H1 (cell line): Measurements from ENCODE around the gene CPZ. TPM values are rescaled to one million over a fixed set of nuclear protein-coding genes. Genes with fewer than 3 reads are reported as not detected.
A peak's percentile ranks its signal among the peaks of the same experiment; 100 is the strongest.

ENCODE experiments used
- CTCF ChIA-PET: fragments of 300-600 bp; sonication (Branson Sonifier 250); formaldehyde crosslinking; loops from one replicate; lab custom pipeline; 2021; ENCODE audit not compliant: partially characterized antibody; lab: Charles Lee
- POLR2A ChIA-PET: fragments of 300-600 bp; sonication (Branson Sonifier 250); formaldehyde crosslinking; loops from one replicate; lab custom pipeline; 2021; ENCODE audit warnings: inconsistent platforms; ENCODE audit not compliant: partially characterized antibody; lab: Charles Lee
- DNase-seq, 2 experiments: peaks; one replicate each; pipeline versions ENCODE4 v3.0.0 to v3.0.0-alpha.2; 2010 to 2022; ENCODE audit warnings: low spot score in 2 of 2, low read depth in 1 of 2, mixed read lengths in 1 of 2
- FAIRE-seq: peaks from 2 replicates; lab custom pipeline; 2011; peaks lifted over from hg19 to GRCh38; lab: Jason Lieb, UNC
- H2AFZ ChIP-seq: 2 replicates; pipeline ENCODE4 v1.8.1; 2012; ENCODE audit warnings: low read length, inconsistent platforms
- H2AK5ac ChIP-seq: 2 replicates; pipeline ENCODE4 v1.6.1; 2013; ENCODE audit warnings: low read depth, low read length
- H2BK120ac ChIP-seq: replicated peaks from 2 replicates; pipeline ENCODE3; 2013; ENCODE audit warnings: low read depth, low read length, inconsistent platforms
- H2BK12ac ChIP-seq: 2 replicates; pipeline ENCODE4 v1.6.1; 2013; ENCODE audit warnings: low read depth, low read length
- H2BK15ac ChIP-seq: 2 replicates; pipeline ENCODE4 v1.6.1; 2013; ENCODE audit warnings: low read length
- H2BK20ac ChIP-seq: 2 replicates; pipeline ENCODE4 v1.6.1; 2013; ENCODE audit warnings: low read length
- H2BK5ac ChIP-seq: 2 replicates; pipeline ENCODE4 v1.6.1; 2013; ENCODE audit warnings: low read depth, low read length
- H3K14ac ChIP-seq: 2 replicates; pipeline ENCODE4 v1.6.1; 2013; ENCODE audit warnings: inconsistent platforms; ENCODE audit not compliant: insufficient read length
- H3K18ac ChIP-seq: 2 replicates; pipeline ENCODE4 v1.6.1; 2013; ENCODE audit warnings: low read length; ENCODE audit errors: extremely low read depth
- H3K23ac ChIP-seq: 2 replicates; pipeline ENCODE4 v1.6.1; 2013; ENCODE audit warnings: inconsistent platforms; ENCODE audit not compliant: insufficient read length
- H3K23me2 ChIP-seq: 2 replicates; pipeline ENCODE4 v1.6.1; 2013; ENCODE audit warnings: low read depth, low read length
- H3K27ac ChIP-seq: 2 replicates; pipeline ENCODE4 v1.6.1; 2011; ENCODE audit warnings: low read depth, low read length, inconsistent platforms
- H3K27me3 ChIP-seq, 4 experiments: replicated peaks in 1 of 4; 1 replicate in 1 of 4; 2 replicates in 3 of 4; pipeline versions ENCODE4 v1.6.1 to v1.8.1; 2011 to 2013; ENCODE audit warnings: low read length in 3 of 4, mild to moderate bottlenecking in 3 of 4, inconsistent platforms in 2 of 4, mixed read lengths in 2 of 4, moderate library complexity in 1 of 4; ENCODE audit not compliant: control insufficient read depth in 3 of 4, insufficient read depth in 3 of 4; ENCODE audit errors: extremely low read depth in 1 of 4
- H3K36me3 ChIP-seq, 4 experiments: 2 replicates each; pipeline versions ENCODE4 v1.6.1 to v1.8.1; 2011 to 2013; ENCODE audit warnings: mild to moderate bottlenecking in 4 of 4, low read length in 3 of 4, moderate library complexity in 2 of 4, control low read depth in 1 of 4, inconsistent platforms in 1 of 4; ENCODE audit not compliant: insufficient read depth in 4 of 4, control insufficient read depth in 2 of 4
- H3K4ac ChIP-seq: replicated peaks from 2 replicates; pipeline ENCODE3; 2013; ENCODE audit warnings: low read length, low read depth, mixed read lengths, inconsistent platforms; ENCODE audit not compliant: insufficient read length
- H3K4me1 ChIP-seq, 4 experiments: replicated peaks in 1 of 4; 1 replicate in 1 of 4; 2 replicates in 3 of 4; pipeline versions ENCODE4 v1.6.1 to v1.8.1; 2011 to 2013; ENCODE audit warnings: low read length in 3 of 4, inconsistent platforms in 2 of 4, mixed read lengths in 1 of 4; ENCODE audit not compliant: insufficient read depth in 4 of 4, control insufficient read depth in 3 of 4
- H3K4me2 ChIP-seq, 2 experiments: 2 replicates each; pipeline versions ENCODE4 v1.6.1 to v1.8.1; 2011 to 2013; ENCODE audit warnings: low read depth in 2 of 2, low read length in 2 of 2, control low read depth in 1 of 2, inconsistent platforms in 1 of 2, mild to moderate bottlenecking in 1 of 2; ENCODE audit not compliant: insufficient read depth in 1 of 2
- H3K4me3 ChIP-seq, 4 experiments: fragments of 200-600, 300-600 bp in 1 of 4; sonication (generic), shearing (Covaris generic), sonication (Bioruptor Twin) in 1 of 4; 2 replicates each; pipeline versions ENCODE4 v1.5.1 to v1.8.1; 2011 to 2016; ENCODE audit warnings: low read length in 4 of 4, low read depth in 3 of 4, control low read depth in 2 of 4, inconsistent platforms in 2 of 4, mild to moderate bottlenecking in 2 of 4, mixed read lengths in 1 of 4, moderate library complexity in 1 of 4; ENCODE audit not compliant: insufficient read depth in 2 of 4; ENCODE audit errors: extremely low read depth in 1 of 4
- H3K56ac ChIP-seq: replicated peaks from 2 replicates; pipeline ENCODE3; 2013; ENCODE audit warnings: low read depth, mild to moderate bottlenecking, mixed read lengths, low read length, inconsistent platforms; ENCODE audit not compliant: insufficient read length
- H3K79me1 ChIP-seq: 2 replicates; pipeline ENCODE4 v1.6.1; 2013; ENCODE audit warnings: low read depth, low read length, control low read depth
- H3K79me2 ChIP-seq, 2 experiments: 2 replicates each; pipeline versions ENCODE4 v1.6.1 to v1.8.1; 2012 to 2013; ENCODE audit warnings: low read length in 2 of 2, mild to moderate bottlenecking in 2 of 2, inconsistent platforms in 1 of 2; ENCODE audit not compliant: insufficient read depth in 2 of 2, control insufficient read depth in 1 of 2
- H3K9ac ChIP-seq, 4 experiments: replicated peaks in 1 of 4; 1 replicate in 1 of 4; 2 replicates in 3 of 4; pipeline versions ENCODE4 v1.6.1 to v1.8.1; 2011 to 2013; ENCODE audit warnings: low read depth in 3 of 4, low read length in 3 of 4, control low read depth in 2 of 4, mild to moderate bottlenecking in 2 of 4, moderate library complexity in 2 of 4, inconsistent platforms in 1 of 4; ENCODE audit errors: extremely low read depth in 1 of 4
- H3K9me3 ChIP-seq, 2 experiments: 2 replicates each; pipeline versions ENCODE4 v1.6.1 to v1.8.1; 2012 to 2013; ENCODE audit warnings: mild to moderate bottlenecking in 2 of 2, moderate library complexity in 2 of 2, control low read depth in 1 of 2, inconsistent platforms in 1 of 2, low read depth in 1 of 2, low read length in 1 of 2, mixed read lengths in 1 of 2; ENCODE audit not compliant: insufficient read depth in 2 of 2
- H4K20me1 ChIP-seq, 2 experiments: replicated peaks in 1 of 2; 2 replicates each; pipeline versions ENCODE3 to v1.8.1; 2011 to 2013; ENCODE audit warnings: inconsistent platforms in 2 of 2, low read length in 2 of 2, mild to moderate bottlenecking in 1 of 2; ENCODE audit not compliant: insufficient read depth in 2 of 2, control insufficient read depth in 1 of 2
- H4K5ac ChIP-seq: 2 replicates; pipeline ENCODE4 v1.6.1; 2013; ENCODE audit warnings: low read length, low read depth, mixed read lengths, inconsistent platforms; ENCODE audit not compliant: insufficient read length
- H4K8ac ChIP-seq: 2 replicates; pipeline ENCODE4 v1.8.0; 2013; ENCODE audit warnings: mild to moderate bottlenecking, moderate library complexity, low read length, inconsistent platforms; ENCODE audit not compliant: insufficient read depth; ENCODE audit errors: extremely low read depth
- H4K91ac ChIP-seq: replicated peaks from 2 replicates; pipeline ENCODE3; 2013; ENCODE audit warnings: low read length, mixed read lengths, inconsistent platforms; ENCODE audit not compliant: insufficient read length
- ASH2L ChIP-seq: fragments of 200-600, 300-600 bp; sonication (generic); IDR thresholded peaks from one replicate; pipeline ENCODE4 v1.7.1; 2017; ENCODE audit warnings: low read length
- CREB1 ChIP-seq: IDR thresholded peaks from 2 replicates; pipeline ENCODE4 v1.6.1; 2012; ENCODE audit warnings: inconsistent platforms
- JUND ChIP-seq: IDR thresholded peaks from 2 replicates; pipeline ENCODE4 v1.6.1; 2011; ENCODE audit warnings: mild to moderate bottlenecking, improper control_type of control experiment, low read length
- MAFK ChIP-seq: IDR thresholded peaks from 2 replicates; pipeline ENCODE4 v1.6.1; 2012; ENCODE audit warnings: low read depth, mild to moderate bottlenecking, improper control_type of control experiment, low read length
- RNF2 ChIP-seq: fragments of 200-900, 300-1000 bp; sonication (generic); IDR thresholded peaks from 2 replicates; pipeline ENCODE4 v1.7.1; 2016; ENCODE audit warnings: borderline replicate concordance, low read depth, mild to moderate bottlenecking, antibody characterized with exemption, low read length; ENCODE audit not compliant: poor library complexity, severe bottlenecking; ENCODE audit errors: missing control alignments
- SIRT6 ChIP-seq: IDR thresholded peaks from one replicate; pipeline ENCODE4 v1.7.1; 2012; ENCODE audit warnings: low read length, inconsistent platforms
- TEAD4 ChIP-seq: IDR thresholded peaks from 2 replicates; pipeline ENCODE4 v1.6.1; 2012; ENCODE audit warnings: low read depth, low read length, inconsistent platforms, mixed read lengths
- WGBS, 2 experiments: shearing (Covaris generic) in 1 of 2; methylation state at CpG; one replicate each; pipeline versions ENCODE4 v1.1.6 to v1.1.7; 2013 to 2015; ENCODE audit warnings: low lambda C conversion rate in 2 of 2, mixed read lengths in 2 of 2, inconsistent platforms in 1 of 2, low coverage in 1 of 2, missing lambda C conversion rate in 1 of 2; ENCODE audit not compliant: insufficient replicate concordance in 2 of 2, insufficient coverage in 1 of 2, insufficient read length in 1 of 2; ENCODE audit errors: extremely low coverage in 1 of 2, missing lambda C conversion rate in 1 of 2; 5-methylcytosine and 5-hydroxymethylcytosine counted together
- long read RNA-seq, 2 experiments: library from RNA in 1 of 2; library from capped mRNA in 1 of 2; stranded (forward); transcript quantifications; one replicate each; pipeline ENCODE4 v2.0.0, GENCODE V29; 2021; ENCODE audit warnings: inconsistent platforms in 1 of 2
- polyA minus RNA-seq, 3 experiments: library from RNA; depleted of rRNA, polyadenylated mRNA; stranded (reverse); fragments of >200 nt; gene quantifications; 1 replicate in 2 of 3; 2 replicates in 1 of 3; pipeline ENCODE4 v1.2.3, GENCODE V29; 2011
- polyA plus RNA-seq, 7 experiments: library from polyadenylated mRNA; depleted of rRNA in 3 of 7; stranded (reverse) in 5 of 7; unstranded in 2 of 7; fragments of >200 nt in 5 of 7; fragments of 200-250 nt in 2 of 7; gene quantifications; 1 replicate in 5 of 7; 2 replicates in 1 of 7; 4 replicates in 1 of 7; pipeline versions ENCODE4 v1.2.1 to v1.2.3, GENCODE V29; 2011 to 2013; ENCODE audit warnings: missing spikeins in 2 of 7, mixed read lengths in 2 of 7
- total RNA-seq: library from RNA; stranded (reverse); fragmentation: NEBNext Ultra II Directional; extraction: Animal tissue kit (Norgen Biotek cat#: 25700); gene quantifications from 2 replicates; pipeline ENCODE4 v1.2.1, GENCODE V29; 2021

Gene CPZ
- 28.8 and 31.5 TPM in 2 replicates for total RNA-seq
- 40.7 and 67.4 TPM in 2 replicates for polyA plus RNA-seq (2011; rRNA removed)
- polyA plus RNA-seq (2011; cell fraction: cytosol; rRNA removed) = 38.3 TPM
- 98.5 TPM for polyA plus RNA-seq (2011; cell fraction: nucleus; rRNA removed)
- 29.4 to 44.2 TPM (median 42.1 TPM) in 4 replicates for polyA plus RNA-seq (2012, experiment 1 of 2)
- polyA plus RNA-seq (2012, experiment 2 of 2) = 35.2 TPM
- polyA plus RNA-seq (2013, experiment 1 of 2) = 26.2 TPM
- polyA plus RNA-seq (2013, experiment 2 of 2) = 24.4 TPM
- polyA minus RNA-seq (2011; rRNA and poly(A)+ RNA removed) = 12.0 and 13.2 TPM in 2 replicates
- 20.3 TPM for polyA minus RNA-seq (2011; cell fraction: cytosol; rRNA and poly(A)+ RNA removed)
- polyA minus RNA-seq (2011; cell fraction: nucleus; rRNA and poly(A)+ RNA removed) = 32.0 TPM
- long read RNA-seq, experiment 1, transcript CPZ-202 (11 exons, 2,267 nt) = major isoform, 5 of 25 reads
- long read RNA-seq, experiment 1, partial matches to known transcripts = 12 of 25 reads
- long read RNA-seq, experiment 1, other reads (novel, unspliced or antisense) = 3 of 25 reads
- long read RNA-seq, experiment 2, partial matches to known transcripts = 1 of 2 reads
- long read RNA-seq, experiment 2, other reads (novel, unspliced or antisense) = 0 of 2 reads

DNA sequence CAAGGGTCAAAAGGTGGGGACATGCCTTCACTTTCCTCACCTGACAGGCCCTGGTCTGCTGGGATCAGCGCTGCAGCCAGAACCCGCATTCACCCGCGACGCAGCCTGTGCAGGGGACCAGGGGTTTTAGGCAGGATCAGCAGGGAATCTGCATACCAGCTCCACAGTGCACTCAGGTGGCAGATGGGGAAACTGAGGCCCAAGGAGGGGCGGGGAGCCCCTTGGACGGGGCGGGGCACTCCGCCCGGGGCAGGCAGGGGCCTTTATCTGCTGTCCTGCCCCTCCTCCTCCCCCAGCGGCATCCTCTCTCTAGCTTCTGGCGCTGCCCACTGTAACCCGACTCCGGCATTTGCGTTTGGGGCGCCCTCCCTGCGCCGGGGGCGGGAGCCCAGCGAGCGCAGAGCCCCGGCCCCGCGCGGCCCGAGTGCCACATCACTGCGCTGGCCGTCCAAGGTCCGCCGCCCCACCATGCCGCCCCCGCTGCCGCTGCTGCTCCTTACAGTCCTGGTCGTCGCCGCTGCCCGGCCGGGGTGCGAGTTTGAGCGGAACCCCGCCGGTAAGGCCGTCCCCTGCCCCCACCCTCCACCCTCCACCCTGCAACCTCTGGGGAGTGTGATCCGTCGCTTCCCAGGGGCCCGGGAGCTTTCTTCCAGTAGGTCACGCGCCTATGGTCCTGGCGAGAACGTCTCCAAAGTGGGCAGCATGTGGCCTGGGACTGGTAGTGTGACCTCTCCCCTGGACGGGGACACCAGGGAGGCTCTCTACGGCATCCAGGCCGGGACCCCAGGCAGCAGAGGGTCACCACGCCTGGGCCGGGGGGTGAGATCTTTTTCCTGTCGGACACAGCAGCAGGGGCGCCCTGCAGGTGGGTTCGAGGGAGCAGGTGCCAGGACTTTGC is at the start of gene CPZ:
Gene CPZ (plus strand): TSS at position 400 of the 898 bp plus-strand sequence. CDS start 69 bp downstream, at position 469.
- Histone ChIP-seq H3K79me1 (peaks cover 8% of the 10 kb centered on the region), H3K56ac (no peak within 1 kb of the TSS), H2BK12ac (peak within 1 kb of the TSS; percentile 94; the same call in 1 of the 2 replicates), H3K79me2 (peaks cover 0 to 20% of the 10 kb centered on the region in 2 experiments; a peak in 1 of 4 replicates), H3K27ac (no peak within 1 kb of the TSS), H2BK20ac (0 out of 2 replicates have a peak within 1 kb of the TSS, but pooled peaks have one; percentile 93), H3K23ac (peak within 1 kb of the TSS; percentile 28), H4K8ac (peak within 1 kb of the TSS; percentile 87), H3K18ac (peak within 1 kb of the TSS; percentile 95), H3K4me2 (peak within 1 kb of the TSS; percentile 81 to 98), H3K4me1 (peaks cover 0 to 24% (median 20%) of the 10 kb centered on the region in 4 experiments; a peak in 6 of 7 replicates), H3K27me3 (0 out of 7 replicates have a peak, but pooled peaks cover 0 to 3% (median under 1%) of the 10 kb centered on the region in 4 experiments), H3K4me3 (peak within 1 kb of the TSS; percentile 47 to 78 (median 59)), H2AFZ (no peak within 1 kb of the TSS), H3K36me3 (no peaks in the 10 kb centered on the region; a peak in 1 of 8 replicates), H2BK120ac (peak within 1 kb of the TSS; percentile 78), H4K5ac (peak within 1 kb of the TSS; percentile 69), H3K4ac (peak within 1 kb of the TSS; percentile 85), H4K91ac (peak within 1 kb of the TSS; percentile 95), H2BK5ac (peak within 1 kb of the TSS; percentile 44; the same call in 1 of the 2 replicates), H3K23me2 (peaks cover 14% of the 10 kb centered on the region; the same call in 1 of the 2 replicates), H3K14ac (no peak within 1 kb of the TSS), H2AK5ac (peak within 1 kb of the TSS; percentile 65; the same call in 1 of the 2 replicates), H3K9ac (peak within 1 kb of the TSS in 3 of 4 experiments; percentile 4 to 20 (median 16); a peak in 3 of 7 replicates), H2BK15ac (peak within 1 kb of the TSS; percentile 88; the same call in 1 of the 2 replicates), H4K20me1 (peaks cover 3 to 22% of the 10 kb centered on the region in 2 experiments), H3K9me3 (no peaks in the 10 kb centered on the region)
- CTCF ChIA-PET = interaction anchor here (0.7 to 5.8 kb wide), 15 partner anchors 10 to 124 kb away, joined by 3 to 49 read pairs (median 7); partner anchors contain the start of gene GPR78
- FAIRE-seq (no peak), DNase-seq (peak in 1 of 2 experiments; percentile 85)
- POLR2A ChIA-PET = interaction anchor here (0.9 to 2.9 kb wide), 8 partner anchors 10 to 124 kb away, joined by 3 to 12 read pairs (median 4); no protein-coding TSS in a partner anchor
- 7% methylated on average over 16 of the region's 58 CpGs; no CpG with 5 or more reads in 1 of the 2 experiments for WGBS, 2 experiments
- TF ChIP-seq RNF2 = no peak
- 0 out of 2 replicates have a peak, but pooled peaks have one; percentile 4 for TF ChIP-seq TEAD4
- TF ChIP-seq JUND = no peak
- TF ChIP-seq SIRT6 = no peak
- TF ChIP-seq ASH2L = peak; percentile 10
- no peak for TF ChIP-seq MAFK
- 0 out of 2 replicates have a peak, but pooled peaks have one; percentile 31 for TF ChIP-seq CREB1
